ENCODE data around the gene RNASE9. TPM values are rescaled to one million over a fixed set of nuclear protein-coding genes. Genes with fewer than 3 reads are reported as not detected.
"Not testable (repeated sequence)": the region's sequence is repeated elsewhere in the genome, so short reads cannot be mapped to it uniquely, and the experiment has no call there.

The RNASE9 gene
- total RNA-seq, 1 donor, result not detected

DNA sequence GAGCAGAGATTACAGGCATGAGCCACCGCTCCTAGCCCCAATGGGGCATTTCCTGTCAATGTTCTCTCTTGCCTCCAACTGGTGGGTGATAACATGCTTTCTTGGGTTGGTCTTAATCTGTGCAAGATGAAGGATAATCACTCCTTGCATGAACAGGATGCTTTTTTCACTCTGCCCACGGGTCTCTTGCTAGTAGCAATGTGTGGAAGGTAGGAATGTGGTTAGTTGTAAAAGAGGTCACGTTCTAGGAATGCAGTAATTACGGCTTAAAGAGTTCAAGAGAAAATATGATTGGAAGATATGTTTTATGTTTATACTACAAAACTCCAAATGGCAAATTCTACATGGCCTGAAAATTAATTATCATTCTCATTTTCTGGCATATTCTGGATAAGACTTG lies 45.0 kb downstream of the RNASE9 start:
- peak overlapping the region; percentile 77 for H3K27ac ChIP-seq (ENCODE audit: low read depth, low read length)
- TF ChIP-seq, protein P1, sequence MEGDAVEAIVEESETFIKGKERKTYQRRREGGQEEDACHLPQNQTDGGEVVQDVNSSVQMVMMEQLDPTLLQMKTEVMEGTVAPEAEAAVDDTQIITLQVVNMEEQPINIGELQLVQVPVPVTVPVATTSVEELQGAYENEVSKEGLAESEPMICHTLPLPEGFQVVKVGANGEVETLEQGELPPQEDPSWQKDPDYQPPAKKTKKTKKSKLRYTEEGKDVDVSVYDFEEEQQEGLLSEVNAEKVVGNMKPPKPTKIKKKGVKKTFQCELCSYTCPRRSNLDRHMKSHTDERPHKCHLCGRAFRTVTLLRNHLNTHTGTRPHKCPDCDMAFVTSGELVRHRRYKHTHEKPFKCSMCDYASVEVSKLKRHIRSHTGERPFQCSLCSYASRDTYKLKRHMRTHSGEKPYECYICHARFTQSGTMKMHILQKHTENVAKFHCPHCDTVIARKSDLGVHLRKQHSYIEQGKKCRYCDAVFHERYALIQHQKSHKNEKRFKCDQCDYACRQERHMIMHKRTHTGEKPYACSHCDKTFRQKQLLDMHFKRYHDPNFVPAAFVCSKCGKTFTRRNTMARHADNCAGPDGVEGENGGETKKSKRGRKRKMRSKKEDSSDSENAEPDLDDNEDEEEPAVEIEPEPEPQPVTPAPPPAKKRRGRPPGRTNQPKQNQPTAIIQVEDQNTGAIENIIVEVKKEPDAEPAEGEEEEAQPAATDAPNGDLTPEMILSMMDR (IDR thresholded peaks at IDR 0.05; ENCODE audit: extremely low read depth, low read depth, low read length), result no peak
- H3K4me2 ChIP-seq (ENCODE audit: insufficient read depth, low read length), result no peak overlapping the region
- no peaks in the 10 kb centered on the region for H3K9me3 ChIP-seq (ENCODE audit: low read depth, low read length)
- no peaks in the 10 kb centered on the region for H3K36me3 ChIP-seq (ENCODE audit: insufficient read depth, low read length)
- no peaks in the 10 kb centered on the region for H3K27me3 ChIP-seq (ENCODE audit: insufficient read depth, low read length)
- DNase-seq (ENCODE audit: insufficient read length, low spot score, missing footprints), result no peak
- H3K4me1 ChIP-seq (ENCODE audit: insufficient read depth, low read length), result peaks cover 26% of the 10 kb centered on the region
- no peaks in the 10 kb centered on the region for H3K79me2 ChIP-seq (ENCODE audit: insufficient read depth, low read length)
- H3K4me3 ChIP-seq (ENCODE audit: insufficient read depth, low read length), result no peak overlapping the region
- H4K20me1 ChIP-seq (ENCODE audit: insufficient read depth, low read length), result no peaks in the 10 kb centered on the region
- H2AFZ ChIP-seq (ENCODE audit: low read length), result peak overlapping the region; percentile 46

DNA sequence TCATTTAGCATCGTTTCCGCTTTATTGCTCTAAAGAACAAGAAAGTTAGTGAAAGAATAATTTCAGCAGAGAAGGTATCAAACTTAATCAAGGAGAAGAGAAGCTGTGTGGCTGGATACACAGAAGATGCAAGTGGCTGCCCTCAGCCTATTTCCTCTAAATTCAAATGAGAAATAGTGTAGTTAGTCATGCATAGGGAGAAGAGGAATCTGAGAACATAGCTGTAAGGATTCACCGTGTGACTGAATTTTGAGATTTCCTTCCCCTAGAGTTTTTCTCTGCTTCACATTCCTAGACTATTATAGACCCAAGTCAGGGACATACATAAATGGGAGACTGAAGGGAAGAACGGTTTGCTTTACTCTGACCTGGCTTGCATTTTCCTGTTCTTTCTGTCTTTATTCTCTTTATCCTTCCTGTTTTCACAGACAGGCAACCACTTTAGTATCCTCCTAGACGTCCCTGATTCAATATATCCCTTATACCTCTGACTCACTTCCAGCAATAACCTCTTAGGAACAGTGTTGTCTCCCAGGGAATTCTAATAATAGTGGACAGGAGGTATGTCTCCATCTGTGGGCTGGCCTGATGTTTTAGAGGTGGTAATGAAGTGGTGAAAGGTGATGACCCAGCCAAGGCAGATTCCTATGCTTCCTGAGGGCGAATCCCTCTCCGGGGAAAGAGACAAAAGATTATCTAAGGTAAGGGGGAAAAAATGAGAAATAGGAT lies 48.5 kb downstream of the RNASE9 start:
- H3K27ac ChIP-seq (ENCODE audit: low read depth, low read length), result peak overlapping the region; percentile 57
- H3K4me1 ChIP-seq (ENCODE audit: insufficient read depth, low read length), result peaks cover 20% of the 10 kb centered on the region
- TF ChIP-seq, protein P1 (IDR thresholded peaks at IDR 0.05; ENCODE audit: extremely low read depth, low read depth, low read length), result no peak
- no peaks in the 10 kb centered on the region for H3K27me3 ChIP-seq (ENCODE audit: insufficient read depth, low read length)
- no peak for DNase-seq (ENCODE audit: insufficient read length, low spot score, missing footprints)
- H3K4me2 ChIP-seq (ENCODE audit: insufficient read depth, low read length), result peak overlapping the region; percentile 52
- no peaks in the 10 kb centered on the region for H3K79me2 ChIP-seq (ENCODE audit: insufficient read depth, low read length)
- no peaks in the 10 kb centered on the region for H4K20me1 ChIP-seq (ENCODE audit: insufficient read depth, low read length)
- H3K36me3 ChIP-seq (ENCODE audit: insufficient read depth, low read length), result no peaks in the 10 kb centered on the region
- H3K9me3 ChIP-seq (ENCODE audit: low read depth, low read length), result no peaks in the 10 kb centered on the region
- H2AFZ ChIP-seq (ENCODE audit: low read length), result peak overlapping the region; percentile 43
- no peak overlapping the region for H3K4me3 ChIP-seq (ENCODE audit: insufficient read depth, low read length)

DNA sequence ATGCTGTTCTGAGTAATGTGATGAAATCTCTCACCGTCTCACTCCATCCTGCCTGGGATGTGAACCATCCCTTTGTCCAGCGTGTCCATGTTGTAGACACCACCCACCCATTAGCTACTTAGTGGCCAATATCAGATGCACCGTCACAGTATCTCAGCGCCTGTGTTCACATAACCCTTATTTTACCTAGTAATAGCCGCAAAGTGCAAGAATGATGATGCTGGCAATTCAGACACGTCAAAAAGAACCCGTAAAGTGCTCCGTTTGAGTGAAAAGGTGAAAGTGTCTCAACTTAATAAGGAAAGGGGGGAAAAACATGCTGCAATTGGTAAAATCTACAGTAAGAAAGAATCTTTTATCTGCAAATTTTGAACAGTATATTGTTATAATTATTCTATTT lies 52.5 kb downstream of the RNASE9 start:
- H3K4me1 ChIP-seq (ENCODE audit: insufficient read depth, low read length), result peaks cover 4% of the 10 kb centered on the region
- no peaks in the 10 kb centered on the region for H3K9me3 ChIP-seq (ENCODE audit: low read depth, low read length)
- no peaks in the 10 kb centered on the region for H3K79me2 ChIP-seq (ENCODE audit: insufficient read depth, low read length)
- no peaks in the 10 kb centered on the region for H3K36me3 ChIP-seq (ENCODE audit: insufficient read depth, low read length)
- H3K27me3 ChIP-seq (ENCODE audit: insufficient read depth, low read length), result no peaks in the 10 kb centered on the region
- no peak overlapping the region for H3K4me2 ChIP-seq (ENCODE audit: insufficient read depth, low read length)
- TF ChIP-seq, protein P1 (IDR thresholded peaks at IDR 0.05; ENCODE audit: extremely low read depth, low read depth, low read length), result no peak
- no peak overlapping the region for H3K27ac ChIP-seq (ENCODE audit: low read depth, low read length)
- no peak overlapping the region for H3K4me3 ChIP-seq (ENCODE audit: insufficient read depth, low read length)
- DNase-seq (ENCODE audit: insufficient read length, low spot score, missing footprints), result no peak
- H4K20me1 ChIP-seq (ENCODE audit: insufficient read depth, low read length), result no peaks in the 10 kb centered on the region
- H2AFZ ChIP-seq (ENCODE audit: low read length), result no peak overlapping the region

DNA sequence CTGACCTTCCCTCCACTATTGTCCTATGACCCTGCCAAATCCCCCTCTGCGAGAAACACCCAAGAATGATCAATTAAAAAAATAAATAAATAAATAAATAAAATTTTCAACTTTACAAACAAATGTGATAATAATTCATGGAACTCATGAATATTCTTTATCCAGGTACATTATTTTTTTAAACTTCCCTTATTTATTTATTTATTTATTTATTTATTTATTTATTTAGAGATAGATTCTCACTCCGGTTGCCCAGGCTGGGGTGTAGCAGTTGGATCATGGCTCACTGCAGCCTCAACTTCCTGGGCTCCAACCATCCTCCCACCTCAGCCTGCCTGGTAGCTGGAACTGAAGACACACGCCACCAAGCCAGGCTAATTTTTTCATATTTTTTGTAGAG lies 53.3 kb downstream of the RNASE9 start:
- not testable (repeated sequence) for H3K4me2 ChIP-seq (ENCODE audit: insufficient read depth, low read length); H3K4me3 ChIP-seq (ENCODE audit: insufficient read depth, low read length); H3K4me1 ChIP-seq (ENCODE audit: insufficient read depth, low read length); H3K27me3 ChIP-seq (ENCODE audit: insufficient read depth, low read length); H3K27ac ChIP-seq (ENCODE audit: low read depth, low read length); H3K9me3 ChIP-seq (ENCODE audit: low read depth, low read length); H3K79me2 ChIP-seq (ENCODE audit: insufficient read depth, low read length); H2AFZ ChIP-seq (ENCODE audit: low read length); DNase-seq (ENCODE audit: insufficient read length, low spot score, missing footprints); H3K36me3 ChIP-seq (ENCODE audit: insufficient read depth, low read length); H4K20me1 ChIP-seq (ENCODE audit: insufficient read depth, low read length)

DNA sequence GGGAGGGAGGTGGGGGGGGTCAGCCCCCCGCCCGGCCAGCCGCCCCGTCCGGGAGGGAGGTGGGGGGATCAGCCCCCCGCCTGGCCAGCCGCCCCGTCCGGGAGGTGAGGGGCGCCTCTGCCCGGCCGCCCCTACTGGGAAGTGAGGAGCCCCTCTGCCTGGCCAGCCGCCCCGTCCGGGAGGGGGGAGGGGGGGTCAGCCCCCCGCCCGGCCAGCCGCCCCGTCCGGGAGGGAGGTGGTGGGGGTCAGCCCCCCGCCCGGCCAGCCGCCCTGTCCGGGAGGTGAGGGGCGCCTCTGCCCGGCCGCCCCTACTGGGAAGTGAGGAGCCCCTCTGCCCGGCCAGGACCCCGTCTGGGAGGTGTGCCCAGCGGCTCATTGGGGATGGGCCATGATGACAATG lies 54.1 kb downstream of the RNASE9 start:
- H3K4me3 ChIP-seq (ENCODE audit: insufficient read depth, low read length); H4K20me1 ChIP-seq (ENCODE audit: insufficient read depth, low read length); H3K4me1 ChIP-seq (ENCODE audit: insufficient read depth, low read length); H3K36me3 ChIP-seq (ENCODE audit: insufficient read depth, low read length); H3K9me3 ChIP-seq (ENCODE audit: low read depth, low read length); H2AFZ ChIP-seq (ENCODE audit: low read length); H3K79me2 ChIP-seq (ENCODE audit: insufficient read depth, low read length); H3K4me2 ChIP-seq (ENCODE audit: insufficient read depth, low read length); H3K27me3 ChIP-seq (ENCODE audit: insufficient read depth, low read length); H3K27ac ChIP-seq (ENCODE audit: low read depth, low read length); DNase-seq (ENCODE audit: insufficient read length, low spot score, missing footprints): not testable (repeated sequence)

DNA sequence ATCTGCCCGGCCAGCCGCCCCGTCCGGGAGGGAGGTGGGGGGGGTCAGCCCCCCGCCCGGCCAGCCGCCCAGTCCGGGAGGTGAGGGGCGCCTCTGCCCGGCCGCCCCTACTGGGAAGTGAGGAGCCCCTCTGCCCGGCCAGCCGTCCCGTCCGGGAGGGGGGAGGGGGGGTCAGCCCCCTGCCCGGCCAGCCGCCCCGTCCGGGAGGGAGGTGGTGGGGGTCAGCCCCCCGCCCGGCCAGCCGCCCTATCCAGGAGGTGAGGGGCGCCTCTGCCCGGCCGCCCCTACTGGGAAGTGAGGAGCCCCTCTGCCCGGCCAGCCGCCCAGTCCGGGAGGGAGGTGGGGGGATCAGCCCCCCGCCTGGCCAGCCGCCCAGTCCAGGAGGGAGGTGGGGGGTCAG lies 54.6 kb downstream of the RNASE9 start:
- H3K36me3 ChIP-seq (ENCODE audit: insufficient read depth, low read length); H3K4me3 ChIP-seq (ENCODE audit: insufficient read depth, low read length); H4K20me1 ChIP-seq (ENCODE audit: insufficient read depth, low read length); H2AFZ ChIP-seq (ENCODE audit: low read length); H3K9me3 ChIP-seq (ENCODE audit: low read depth, low read length); H3K79me2 ChIP-seq (ENCODE audit: insufficient read depth, low read length); DNase-seq (ENCODE audit: insufficient read length, low spot score, missing footprints); H3K4me1 ChIP-seq (ENCODE audit: insufficient read depth, low read length); H3K4me2 ChIP-seq (ENCODE audit: insufficient read depth, low read length); H3K27ac ChIP-seq (ENCODE audit: low read depth, low read length); H3K27me3 ChIP-seq (ENCODE audit: insufficient read depth, low read length): not testable (repeated sequence)

Data from osteoblast (primary cell).